Activated CD8-positive, alpha-beta T cell treated with anti-CD3 and anti-CD28 coated beads for 36 hours (primary cell): ENCODE measurements around the gene DNAJC16. TPM values are rescaled to one million over a fixed set of nuclear protein-coding genes. Genes with fewer than 3 reads are reported as not detected.

Experiments used
- ATAC-seq: fragments of 200-7000 bp; cut with Tn5 transposase; one replicate; pipeline ENCODE4 v1.10.0; 2021; ENCODE audit warnings: mild to moderate bottlenecking, moderate library complexity
- CTCF ChIA-PET: fragments of 350-600 bp; sonication (Branson Sonifier 250); formaldehyde crosslinking; loops from one replicate; lab custom pipeline; 2021; ENCODE audit warnings: antibody characterized with exemption; lab: Charles Lee
- POLR2A ChIA-PET: fragments of 350-600 bp; sonication (Branson Sonifier 250); formaldehyde crosslinking; loops from one replicate; lab custom pipeline; 2021; ENCODE audit warnings: antibody characterized with exemption; lab: Charles Lee
- DNase-seq: peaks from one replicate; pipeline ENCODE4 v3.0.0-alpha.2; 2020
- H3K27ac Mint-ChIP-seq: one replicate; pipeline ENCODE4 v1.8.0; 2021; ENCODE audit warnings: mild to moderate bottlenecking, mixed read lengths
- H3K27me3 Mint-ChIP-seq: one replicate; pipeline ENCODE4 v1.8.0; 2021; ENCODE audit warnings: mixed read lengths
- H3K36me3 Mint-ChIP-seq: one replicate; pipeline ENCODE4 v1.8.0; 2021; ENCODE audit warnings: low read depth, mixed read lengths
- H3K4me1 Mint-ChIP-seq: one replicate; pipeline ENCODE4 v1.8.0; 2021; ENCODE audit warnings: low read depth, mixed read lengths
- H3K4me3 Mint-ChIP-seq: one replicate; pipeline ENCODE4 v1.8.0; 2021; ENCODE audit warnings: mild to moderate bottlenecking, moderate library complexity, mixed read lengths
- H3K9me3 Mint-ChIP-seq: one replicate; pipeline ENCODE4 v1.8.0; 2021; ENCODE audit warnings: mixed read lengths
- intact Hi-C: fragments of 100-400 bp; cut with micrococcal nuclease; formaldehyde crosslinking; loops from one replicate; pipeline ENCODE4 v1.10.0; 2022
- total RNA-seq, 2 experiments: library from RNA; stranded (reverse); gene quantifications; one replicate each; pipeline ENCODE4 v1.2.3, GENCODE V29; 2021
- TF ChIP-seq, protein P1 (sequence below): fragments of 200-600 bp; IDR thresholded peaks from one replicate; pipeline ENCODE4 v1.8.0; 2022; ENCODE audit warnings: antibody characterized with exemption, mild to moderate bottlenecking

Gene DNAJC16
- total RNA-seq, 2 experiments from 2014 or later: 10.0 to 13.0 TPM

DNA sequence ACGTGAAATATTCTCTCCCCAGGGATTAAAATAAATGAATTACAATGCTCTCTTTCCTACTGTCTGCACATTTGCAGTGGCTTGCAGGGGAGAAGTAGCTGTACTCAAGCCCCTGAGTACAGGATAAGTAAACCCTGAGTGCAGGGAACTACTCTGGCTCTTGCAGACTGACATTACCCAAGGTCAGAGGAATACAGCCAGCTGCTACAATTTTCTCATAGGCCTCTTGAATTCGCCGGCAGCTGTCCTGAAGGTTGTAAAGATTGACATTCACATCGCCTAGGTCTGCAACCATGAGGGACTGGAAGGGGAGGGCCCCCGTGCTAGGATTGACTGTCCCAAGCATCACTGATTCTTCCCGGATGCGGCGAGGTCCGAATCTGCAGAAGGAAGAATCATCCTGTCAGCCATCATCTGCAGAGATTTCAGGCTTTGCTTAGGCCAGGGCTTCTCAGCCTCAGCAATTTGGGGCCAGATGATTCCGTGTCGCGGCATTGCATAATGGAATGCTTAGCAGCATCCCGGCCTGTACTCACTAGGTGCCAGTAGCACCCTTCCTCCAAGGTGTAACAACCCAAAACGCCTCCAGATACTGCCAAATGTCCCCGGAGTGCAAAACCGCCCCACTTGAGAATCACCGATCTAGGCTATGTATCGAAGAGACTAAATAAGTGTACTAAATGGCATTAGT lies 56.5 kb downstream of the DNAJC16 start:
- no peak for ATAC-seq
- intact Hi-C loops: no loop called here
- no peak for DNase-seq
- peaks cover 39% of the 10 kb centered on the region for H3K36me3 Mint-ChIP-seq
- H3K4me1 Mint-ChIP-seq: peaks cover 36% of the 10 kb centered on the region
- peak overlapping the region; percentile 83 for H3K4me3 Mint-ChIP-seq
- ChIA-PET POLR2A (interaction anchor here (1.1 to 1.6 kb wide), 4 partner anchors 12 to 113 kb away, joined by 3 to 4 read pairs (median 4); partner anchors contain the start of gene DDI2), CTCF (interaction anchor here (1.2 to 2.0 kb wide), 2 partner anchors 35 to 158 kb away, joined by 3 to 4 read pairs; no protein-coding TSS in a partner anchor)
- peaks cover 2% of the 10 kb centered on the region for H3K9me3 Mint-ChIP-seq
- H3K27ac Mint-ChIP-seq: peak overlapping the region; percentile 89
- TF ChIP-seq, protein P1, sequence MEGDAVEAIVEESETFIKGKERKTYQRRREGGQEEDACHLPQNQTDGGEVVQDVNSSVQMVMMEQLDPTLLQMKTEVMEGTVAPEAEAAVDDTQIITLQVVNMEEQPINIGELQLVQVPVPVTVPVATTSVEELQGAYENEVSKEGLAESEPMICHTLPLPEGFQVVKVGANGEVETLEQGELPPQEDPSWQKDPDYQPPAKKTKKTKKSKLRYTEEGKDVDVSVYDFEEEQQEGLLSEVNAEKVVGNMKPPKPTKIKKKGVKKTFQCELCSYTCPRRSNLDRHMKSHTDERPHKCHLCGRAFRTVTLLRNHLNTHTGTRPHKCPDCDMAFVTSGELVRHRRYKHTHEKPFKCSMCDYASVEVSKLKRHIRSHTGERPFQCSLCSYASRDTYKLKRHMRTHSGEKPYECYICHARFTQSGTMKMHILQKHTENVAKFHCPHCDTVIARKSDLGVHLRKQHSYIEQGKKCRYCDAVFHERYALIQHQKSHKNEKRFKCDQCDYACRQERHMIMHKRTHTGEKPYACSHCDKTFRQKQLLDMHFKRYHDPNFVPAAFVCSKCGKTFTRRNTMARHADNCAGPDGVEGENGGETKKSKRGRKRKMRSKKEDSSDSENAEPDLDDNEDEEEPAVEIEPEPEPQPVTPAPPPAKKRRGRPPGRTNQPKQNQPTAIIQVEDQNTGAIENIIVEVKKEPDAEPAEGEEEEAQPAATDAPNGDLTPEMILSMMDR: no peak
- no peaks in the 10 kb centered on the region for H3K27me3 Mint-ChIP-seq

DNA sequence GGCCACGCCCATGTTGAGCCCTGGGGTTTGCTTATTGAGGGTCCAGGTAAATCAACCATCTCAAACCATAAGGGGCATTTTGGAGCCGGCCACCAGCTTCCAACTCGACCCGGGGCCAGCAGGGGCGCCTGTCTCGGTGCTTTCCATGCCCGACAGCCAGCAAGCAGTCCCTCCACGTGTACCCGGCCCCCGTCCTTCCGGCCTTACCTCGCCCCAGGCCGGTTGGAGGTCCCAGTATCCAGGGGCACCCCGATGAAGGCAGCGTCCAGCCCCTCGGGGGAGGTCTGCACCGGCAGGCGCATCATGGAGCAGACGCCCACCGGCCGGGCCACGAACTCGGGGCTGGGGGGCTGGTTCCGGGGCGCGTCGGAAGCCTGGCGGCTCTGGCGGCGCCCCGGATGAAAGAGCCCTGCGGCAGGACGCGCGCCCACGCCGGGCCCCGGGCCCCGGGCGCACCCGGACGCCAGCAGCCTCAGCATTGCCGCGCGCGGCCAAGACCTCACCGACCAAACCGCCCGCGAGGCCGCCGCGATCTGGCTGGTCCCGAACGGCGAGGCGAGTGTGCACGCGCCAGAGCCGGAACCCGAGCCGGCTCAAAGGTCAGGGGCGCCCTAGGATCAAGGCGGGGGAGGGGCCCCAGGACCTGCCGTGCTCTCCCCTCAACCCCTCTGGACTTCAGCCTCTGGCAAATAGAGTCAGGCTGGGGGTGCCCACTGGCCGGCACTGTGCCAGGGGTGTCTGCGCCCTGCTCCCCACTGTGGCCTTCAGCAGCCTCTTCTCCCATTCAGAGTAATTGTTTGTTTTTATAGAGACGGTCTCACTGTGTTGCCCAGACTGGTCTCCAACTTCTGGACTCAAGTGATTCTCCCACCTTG lies 58.1 kb downstream of the DNAJC16 start, which contains the start of gene AGMAT:
Gene AGMAT, minus strand, starts transcription at position 563 of the 875 bp plus-strand sequence. Its CDS starts 84 bp downstream, at position 479.
- peaks cover 3% of the 10 kb centered on the region for H3K9me3 Mint-ChIP-seq
- TF ChIP-seq, protein P1: peak; percentile 55
- CTCF ChIA-PET: interaction anchor here (2.0 kb wide), 1 partner anchor 33 kb away, joined by 4 read pairs; no protein-coding TSS in a partner anchor
- H3K27me3 Mint-ChIP-seq: no peaks in the 10 kb centered on the region
- peak; percentile 82 for ATAC-seq
- H3K36me3 Mint-ChIP-seq: peaks cover 33% of the 10 kb centered on the region
- DNase-seq: peak; percentile 85
- H3K27ac Mint-ChIP-seq: peak within 1 kb of the TSS; percentile 89
- H3K4me3 Mint-ChIP-seq: peak within 1 kb of the TSS; percentile 83
- POLR2A ChIA-PET: interaction anchor here (0.8 to 1.1 kb wide), 3 partner anchors 16 to 112 kb away, joined by 3 to 5 read pairs (median 4); no protein-coding TSS in a partner anchor
- peaks cover 22% of the 10 kb centered on the region for H3K4me1 Mint-ChIP-seq
- intact Hi-C loops: no loop called here

- H3K27ac Mint-ChIP-seq: no peak overlapping the region
- ATAC-seq: no peak
- POLR2A ChIA-PET: interaction anchor here (0.6 to 2.2 kb wide), 2 partner anchors 13 to 631 kb away, joined by 3 to 5 read pairs; no protein-coding TSS in a partner anchor
- H3K27me3 Mint-ChIP-seq: no peaks in the 10 kb centered on the region
- peaks cover 15% of the 10 kb centered on the region for H3K36me3 Mint-ChIP-seq
- peaks cover 3% of the 10 kb centered on the region for H3K9me3 Mint-ChIP-seq
- CTCF ChIA-PET: no interaction called here
- H3K4me1 Mint-ChIP-seq: peaks cover 2% of the 10 kb centered on the region
- TF ChIP-seq, protein P1: no peak
- no peak overlapping the region for H3K4me3 Mint-ChIP-seq
- intact Hi-C loops: loop anchor here (10.0 kb wide), 1 partner anchor 153 kb away; the partner anchor contains the start of gene TMEM82
- DNase-seq: no peak
Observed at GRCh38 chr1:15592285-15592684, 65.6 kb downstream of the DNAJC16 start.

GRCh38 chr1:15595809-15596617 lies 69.4 kb downstream of the DNAJC16 start:
- DNase-seq (no peak), ATAC-seq (no peak)
- H3K27me3 Mint-ChIP-seq: no peaks in the 10 kb centered on the region
- ChIA-PET POLR2A (no interaction called here), CTCF (interaction anchor here (0.8 to 1.3 kb wide), 3 partner anchors 22 to 145 kb away, joined by 3 to 5 read pairs (median 3); no protein-coding TSS in a partner anchor)
- no peak overlapping the region for H3K27ac Mint-ChIP-seq
- H3K9me3 Mint-ChIP-seq: no peaks in the 10 kb centered on the region
- TF ChIP-seq, protein P1: no peak
- no peaks in the 10 kb centered on the region for H3K36me3 Mint-ChIP-seq
- intact Hi-C loops: loop anchor here (10.0 kb wide), 1 partner anchor 149 kb away; the partner anchor contains the start of gene TMEM82
- H3K4me3 Mint-ChIP-seq: no peak overlapping the region
- H3K4me1 Mint-ChIP-seq: no peaks in the 10 kb centered on the region
